HepG2 (cell line): ENCODE data around the gene NELL1. TPM values are rescaled to one million over a fixed set of nuclear protein-coding genes. Genes with fewer than 3 reads are reported as not detected.

Source experiments
- AFF4 ChIP-seq: sonication (generic); formaldehyde crosslinking; IDR thresholded peaks from 2 replicates; pipeline ENCODE4 v1.4.0; 2020; ENCODE audit warnings: missing genetic modification reagents
- GABPB1 ChIP-seq: IDR thresholded peaks from 2 replicates; pipeline ENCODE4 v1.6.1; 2016; ENCODE audit warnings: mild to moderate bottlenecking, missing genetic modification reagents, moderate library complexity, missing compliant biosample characterization
- PATZ1 ChIP-seq: sonication (generic); formaldehyde crosslinking; IDR thresholded peaks from 2 replicates; pipeline ENCODE4 v1.4.0; 2020; ENCODE audit warnings: missing genetic modification reagents
- STAG1 ChIP-seq: sonication (generic); formaldehyde crosslinking; IDR thresholded peaks from 2 replicates; pipeline ENCODE4 v1.4.0; 2020; ENCODE audit warnings: missing genetic modification reagents
- ZBTB33 ChIP-seq: sonication (generic); formaldehyde crosslinking; IDR thresholded peaks from 2 replicates; pipeline ENCODE4 v1.4.0; 2020; ENCODE audit warnings: missing genetic modification reagents
- ZFP62 ChIP-seq: sonication (generic); formaldehyde crosslinking; IDR thresholded peaks from 2 replicates; pipeline ENCODE4 v1.4.0; 2020; ENCODE audit warnings: missing genetic modification reagents
- ZNF281 ChIP-seq: sonication (generic); formaldehyde crosslinking; IDR thresholded peaks from 2 replicates; pipeline ENCODE4 v1.4.0; 2020; ENCODE audit warnings: missing genetic modification reagents, borderline replicate concordance
- polyA plus RNA-seq, 8 experiments: library from polyadenylated mRNA; depleted of rRNA in 3 of 8; stranded (reverse) in 7 of 8; unstranded in 1 of 8; fragments of >200 nt; fragmentation: Illumina TruSeq in 4 of 8; extraction: Trizol in 4 of 8; gene quantifications; 2 replicates each; pipeline versions ENCODE4 v1.2.1 to v1.2.3, GENCODE V29; 2011 to 2016; ENCODE audit warnings: low read depth in 4 of 8, missing spikeins in 1 of 8, mixed read lengths in 1 of 8; ENCODE audit not compliant: insufficient read depth in 1 of 8
- total RNA-seq, 5 experiments: library from RNA; depleted of rRNA; stranded (reverse); fragments of >200 nt; fragmentation: Illumina TruSeq; extraction: Trizol; gene quantifications; 2 replicates each; pipeline ENCODE4 v1.2.3, GENCODE V29; 2016; ENCODE audit warnings: low read depth in 1 of 5

Gene NELL1
- total and polyA plus RNA-seq, 2 of the 13 experiments (the other 11 are each of a cell fraction or from before 2014, with no cell fraction given), result not detected

- TF ChIP-seq ZBTB33 (CRISPR knock-in tag) (no peak), ZNF281 (CRISPR knock-in tag) (no peak), AFF4 (no peak), GABPB1 (CRISPR knock-in tag) (no peak), ZFP62 (no peak), PATZ1 (CRISPR knock-in tag) (no peak), STAG1 (CRISPR knock-in tag) (no peak)
Measured at GRCh38 chr11:20640401-20640800, 29.0 kb upstream of the NELL1 start (continued).
